NCI-H226 (cell line): ENCODE measurements around the gene SPSB1.

Source experiments
- DNase-seq: peaks from one replicate; pipeline ENCODE4 v3.0.0-alpha.2; 2015

Gene SPSB1

GRCh38 chr1:9280015-9280860, 12.5 kb upstream of the SPSB1 start:
- DNase-seq: peak; percentile 92

DNA sequence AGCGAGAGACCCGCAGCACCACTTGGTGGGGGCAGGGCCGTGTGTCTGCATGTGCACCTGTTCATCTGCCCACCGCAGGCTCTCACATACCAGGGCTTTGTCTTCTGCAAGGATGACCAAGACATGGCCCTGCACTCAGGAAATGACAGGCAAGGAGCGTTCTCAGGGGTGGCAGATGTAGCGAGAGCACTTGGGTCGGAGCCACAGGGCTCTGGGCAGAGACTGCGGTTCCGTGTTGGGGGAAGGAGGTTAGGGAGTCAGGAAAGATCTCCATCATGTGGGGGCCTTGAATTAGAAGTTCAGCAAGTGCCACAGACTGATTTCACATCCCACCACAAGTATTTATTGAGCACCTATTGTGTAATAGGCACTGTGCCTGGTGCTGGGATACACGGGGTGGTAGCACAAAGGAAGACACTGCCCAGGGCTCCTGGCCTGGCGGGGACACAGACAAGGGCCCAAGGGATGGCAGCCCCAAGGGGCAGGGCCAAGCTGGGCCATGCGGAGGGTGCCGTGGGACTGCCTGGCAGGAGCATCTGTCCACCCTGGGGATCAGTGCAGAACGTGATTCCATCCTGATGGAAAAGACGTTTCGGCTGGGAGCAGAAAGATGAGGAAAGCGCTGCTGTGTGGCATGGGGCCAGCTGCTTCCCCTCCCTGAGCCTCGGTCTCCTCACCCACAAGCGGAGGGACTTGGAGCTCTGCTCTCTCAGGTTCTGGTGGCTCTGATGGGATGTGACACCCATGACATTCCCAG, 11.4 kb upstream of the SPSB1 start:
- peak; percentile 46 for DNase-seq

DNA sequence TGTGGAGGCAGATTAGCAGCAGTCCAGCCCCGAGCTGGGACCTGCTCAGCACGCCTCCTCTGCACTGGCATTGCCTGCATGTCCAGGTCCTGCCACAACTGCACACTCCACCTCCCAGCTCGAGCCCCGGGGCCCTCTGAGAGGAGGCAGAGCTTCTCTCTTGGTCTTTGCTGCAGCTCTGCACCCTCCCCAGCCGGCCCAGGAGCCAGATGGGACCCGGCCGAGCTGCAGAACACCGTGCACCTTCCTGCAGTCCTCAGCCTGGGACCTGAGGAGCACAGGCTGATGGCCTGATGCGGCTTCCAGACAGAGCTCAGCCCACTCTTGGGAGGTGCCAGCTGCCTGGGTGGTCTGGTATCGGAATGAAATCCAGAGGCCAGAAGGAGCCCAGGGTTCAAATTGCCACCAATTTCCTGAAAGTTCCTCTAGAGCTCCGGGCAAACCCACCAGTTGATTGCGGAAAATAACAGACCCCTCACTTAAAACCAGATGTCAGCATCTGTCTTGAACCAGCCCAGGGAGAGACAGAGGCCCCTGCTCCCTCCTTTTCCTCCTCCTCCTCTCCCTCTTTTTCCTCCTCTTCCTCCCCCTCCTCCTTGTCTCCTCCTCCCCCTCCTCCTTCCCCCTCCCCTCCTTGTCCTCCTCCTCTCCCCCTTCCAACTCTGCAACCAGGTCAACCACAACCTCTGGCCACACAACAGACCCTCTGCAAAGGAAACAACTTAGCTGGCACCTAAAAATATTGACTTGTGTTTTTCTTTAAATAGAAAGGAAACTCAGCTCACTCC, 10.6 kb upstream of the SPSB1 start:
- DNase-seq: no peak

GRCh38 chr1:9282696-9282955, 10.1 kb upstream of the SPSB1 start:
- DNase-seq: no peak

DNA sequence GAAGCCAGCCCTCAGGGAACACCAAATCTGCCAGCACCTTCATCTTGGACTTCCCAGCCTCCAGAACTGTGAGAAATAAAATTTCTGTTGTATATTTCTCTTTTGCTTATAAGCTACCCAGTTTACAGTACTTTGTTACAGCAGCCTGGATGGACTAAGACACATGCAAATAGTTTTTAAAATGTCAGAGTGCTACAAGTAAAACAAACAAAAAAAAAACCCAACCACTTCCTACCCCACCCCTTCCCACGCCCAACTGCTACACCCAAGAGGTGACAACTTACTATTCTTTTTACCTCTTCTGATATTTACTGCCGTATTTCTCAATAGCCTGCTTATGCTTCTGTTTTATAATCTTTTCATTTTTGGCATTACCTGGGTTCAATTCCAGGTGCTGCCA, 8.6 kb upstream of the SPSB1 start:
- no peak for DNase-seq

DNA sequence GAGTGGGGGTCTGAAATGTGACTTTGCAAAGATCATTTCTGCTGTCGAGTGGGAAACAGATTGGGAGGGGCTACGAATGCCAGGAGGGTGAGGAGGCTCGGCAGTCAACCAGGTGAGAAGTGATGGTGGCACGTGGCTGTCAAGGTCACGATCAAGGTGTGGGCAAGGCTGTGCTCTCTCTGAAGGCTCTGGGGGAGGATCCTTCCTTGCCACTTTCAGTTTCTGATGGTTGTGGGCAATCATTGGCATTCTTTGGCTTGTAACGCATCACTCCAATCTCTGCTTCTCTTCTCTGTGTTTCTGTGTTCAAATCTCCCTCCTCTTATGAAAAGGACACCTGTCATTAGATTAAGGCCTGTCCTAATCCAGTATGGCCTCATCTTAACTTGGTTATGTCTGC, 6.1 kb upstream of the SPSB1 start:
- DNase-seq: no peak

DNA sequence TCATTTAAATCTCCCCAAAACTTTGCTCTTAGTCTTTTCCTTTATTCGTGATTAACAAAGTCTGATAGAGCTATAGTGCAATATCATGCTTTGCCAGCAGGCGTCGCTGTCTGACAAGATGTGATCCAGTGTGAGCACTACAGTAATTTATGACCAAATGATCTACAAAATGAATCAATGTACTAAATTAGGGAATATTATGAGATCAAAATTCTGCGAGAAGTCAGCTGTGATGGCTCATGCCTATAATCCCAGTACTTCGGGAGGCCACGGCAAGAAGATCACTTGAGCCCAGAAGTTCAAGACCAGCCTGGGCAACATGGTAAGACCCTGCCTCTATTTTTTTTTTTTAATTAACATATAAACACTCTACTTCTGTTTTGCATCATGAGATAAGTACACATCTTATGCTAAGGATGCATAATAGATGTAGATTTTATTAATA, 3.6 kb upstream of the SPSB1 start:
- DNase-seq: peak; percentile 61

DNA sequence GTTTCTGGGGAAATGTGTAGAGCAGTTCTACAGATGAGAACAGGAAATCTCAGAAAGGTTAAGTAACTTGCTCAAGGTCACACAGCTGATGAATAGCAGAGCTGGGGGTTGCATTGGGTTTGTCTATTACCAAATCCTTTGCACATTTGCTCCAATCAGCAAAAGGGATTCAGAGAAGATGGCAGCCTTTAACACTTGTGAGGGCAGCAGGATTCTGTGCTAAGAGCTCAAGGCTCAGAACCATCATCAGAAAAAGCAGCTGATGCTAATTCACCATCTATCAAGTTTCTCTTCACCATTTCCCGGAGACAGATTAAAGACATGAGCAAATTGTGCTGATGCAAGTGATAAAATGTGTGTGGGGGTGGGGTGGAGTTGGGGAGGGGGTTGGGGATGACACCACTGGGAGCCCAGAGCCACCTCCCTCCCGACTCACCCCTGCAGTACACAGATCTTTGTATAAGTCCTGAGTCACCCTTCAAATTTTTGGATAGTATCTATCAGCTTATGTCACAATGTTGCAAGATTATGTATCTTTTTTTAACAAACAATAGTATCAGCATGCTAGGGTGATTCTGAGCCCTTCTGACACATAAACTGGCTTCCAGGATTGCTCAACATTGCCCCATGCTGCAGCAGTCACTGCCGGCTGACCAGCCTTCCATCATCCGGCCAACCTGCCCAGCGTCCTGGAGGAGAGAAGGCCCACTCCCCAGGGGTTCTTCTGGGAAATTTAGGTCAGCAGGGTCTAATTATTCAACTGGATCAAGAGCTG, 2.8 kb upstream of the SPSB1 start:
- DNase-seq: peak; percentile 77

DNA sequence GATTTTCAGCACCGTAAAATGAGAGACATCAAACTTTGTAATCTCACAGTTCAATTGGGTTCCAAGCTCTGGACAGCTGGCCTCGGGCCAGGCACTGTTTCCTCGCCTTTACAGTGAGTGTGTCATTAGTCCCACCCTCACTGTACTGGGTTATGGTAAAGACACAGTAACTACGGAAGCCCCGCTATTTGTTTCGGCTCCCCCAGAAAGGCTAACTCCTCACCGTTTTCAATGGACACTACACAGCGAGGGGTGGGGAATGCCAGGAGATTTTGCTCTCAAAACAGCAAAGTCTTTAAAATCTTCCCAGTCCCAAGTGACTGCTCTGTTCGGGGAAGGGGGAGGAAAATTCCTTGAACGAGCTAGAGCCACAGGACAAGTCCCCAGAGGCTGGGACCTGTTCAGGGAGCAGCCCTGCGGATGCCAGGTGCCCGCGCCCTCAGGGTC, 757 bp upstream of the SPSB1 start:
- DNase-seq: no peak

DNA sequence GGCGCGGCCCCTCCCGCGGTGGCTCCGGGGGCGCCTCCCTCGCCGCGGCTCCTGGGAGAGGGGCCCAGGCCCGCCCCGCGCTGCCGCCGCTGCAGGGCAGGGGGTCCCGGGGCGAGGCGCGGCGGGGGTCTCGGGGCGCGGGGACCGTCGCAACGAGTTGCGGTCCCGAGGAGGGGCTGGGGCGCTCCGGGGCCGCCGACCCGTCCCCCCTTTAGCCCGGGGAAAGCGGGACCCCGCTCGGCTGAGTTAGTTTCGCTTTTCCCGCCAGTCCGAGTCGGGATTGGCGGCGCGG, 493 bp downstream of the SPSB1 start:
- no peak for DNase-seq

DNA sequence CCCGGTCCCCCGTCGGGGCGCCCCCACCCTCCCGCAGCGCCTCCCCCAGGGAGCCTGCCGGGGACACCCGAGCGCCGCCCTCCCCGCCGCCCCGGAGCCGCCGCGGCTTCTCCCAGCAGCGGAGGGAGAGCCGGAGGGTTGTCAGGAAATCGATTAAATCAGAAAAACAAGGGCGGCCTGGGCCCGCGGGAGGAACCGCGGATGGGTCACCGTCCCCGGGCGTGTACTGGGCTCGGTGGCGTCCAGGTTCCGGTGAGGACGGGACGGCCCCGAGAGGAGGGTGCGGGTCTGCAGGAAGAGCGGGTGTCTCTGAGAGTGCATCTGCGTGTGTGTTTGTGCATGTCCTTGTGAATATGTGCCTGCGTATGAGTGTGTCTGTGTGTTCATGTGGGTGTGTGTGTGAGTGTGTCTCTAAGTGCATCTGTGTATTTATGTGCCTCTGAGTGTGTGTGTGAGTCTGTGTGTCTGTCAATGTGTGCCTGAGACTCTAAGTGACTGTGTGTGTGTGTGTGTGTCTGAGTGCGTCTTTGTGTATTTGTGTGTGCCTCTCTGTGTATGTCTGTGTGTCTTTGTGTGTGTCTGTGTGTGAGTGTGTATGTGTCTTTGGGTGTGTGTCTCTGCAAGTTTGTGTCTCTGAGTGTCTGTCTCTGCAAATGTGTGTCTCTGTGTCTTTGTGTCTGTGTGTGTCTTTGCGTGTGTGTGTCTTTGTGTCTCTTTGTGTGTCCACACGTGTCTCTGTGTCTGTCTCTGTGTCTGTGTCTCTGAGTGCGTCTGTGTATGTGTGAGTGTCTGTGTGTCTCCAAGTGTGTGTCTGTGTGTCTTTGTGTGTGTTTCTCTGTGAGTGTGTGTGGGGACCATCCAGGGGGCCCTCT, 1.1 kb downstream of the SPSB1 start:
- no peak for DNase-seq

DNA sequence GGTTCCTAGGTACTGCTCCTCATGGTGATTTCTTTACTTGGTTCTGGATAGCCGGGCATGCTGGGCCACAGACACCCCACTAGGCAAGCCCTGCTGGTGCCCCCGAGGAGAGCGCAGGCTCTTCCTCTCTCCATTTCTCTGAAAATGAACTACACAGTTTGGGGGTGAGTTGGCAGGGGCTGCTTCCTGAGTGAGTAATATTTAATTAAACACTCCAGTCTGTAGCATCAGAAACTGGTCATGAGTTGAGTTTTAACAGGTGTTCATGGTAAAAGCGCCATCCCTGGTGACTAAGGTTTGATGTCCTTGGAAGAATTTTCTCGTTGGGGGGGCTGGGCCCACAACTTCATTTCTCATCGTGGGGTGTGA, 1.7 kb downstream of the SPSB1 start:
- DNase-seq: peak; percentile 44

GRCh38 chr1:9294910-9295636, 2.4 kb downstream of the SPSB1 start:
- DNase-seq: no peak

- no peak for DNase-seq
These were observed 3.2 kb downstream of the SPSB1 start for GRCh38 chr1:9295884-9296283.

GRCh38 chr1:9296850-9297249, 4.2 kb downstream of the SPSB1 start:
- no peak for DNase-seq

DNA sequence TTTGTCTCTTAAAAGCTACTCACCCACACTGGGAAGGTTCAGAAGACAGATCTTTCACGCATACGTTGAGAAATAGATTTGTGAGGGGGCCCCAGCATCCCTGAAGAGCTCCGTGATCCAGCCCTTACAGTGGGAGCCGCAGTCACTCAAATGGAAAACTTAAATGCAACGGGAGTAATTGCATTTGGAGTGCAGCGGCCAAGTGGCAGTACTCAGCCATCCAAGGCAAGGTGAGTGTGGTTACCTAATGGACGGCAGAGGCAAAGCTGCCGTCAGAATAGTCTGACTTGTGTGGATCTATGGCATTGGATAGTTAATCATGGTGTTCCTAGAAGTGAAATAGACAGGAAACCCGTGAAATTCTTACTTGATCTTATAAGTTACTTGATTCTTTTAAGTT, 5.1 kb downstream of the SPSB1 start:
- no peak for DNase-seq

DNA sequence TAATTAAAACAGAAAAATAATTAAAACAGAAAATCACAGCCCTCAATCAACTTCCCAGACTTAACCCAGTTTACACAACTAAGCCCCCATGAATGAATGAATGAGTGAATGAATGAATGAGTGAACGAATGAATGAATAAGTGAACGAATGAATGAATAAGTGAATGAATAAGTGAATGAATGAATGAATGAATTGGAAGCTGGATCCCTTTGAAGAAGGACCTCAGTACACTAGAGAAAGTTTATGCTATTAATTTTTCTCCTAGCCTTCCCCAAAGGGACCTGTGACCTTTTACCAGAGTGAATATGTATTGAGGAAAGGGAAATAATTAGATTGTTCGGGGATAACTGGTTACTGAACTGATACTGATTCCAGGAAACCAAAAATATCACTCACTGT, 5.6 kb downstream of the SPSB1 start:
- no peak for DNase-seq

DNA sequence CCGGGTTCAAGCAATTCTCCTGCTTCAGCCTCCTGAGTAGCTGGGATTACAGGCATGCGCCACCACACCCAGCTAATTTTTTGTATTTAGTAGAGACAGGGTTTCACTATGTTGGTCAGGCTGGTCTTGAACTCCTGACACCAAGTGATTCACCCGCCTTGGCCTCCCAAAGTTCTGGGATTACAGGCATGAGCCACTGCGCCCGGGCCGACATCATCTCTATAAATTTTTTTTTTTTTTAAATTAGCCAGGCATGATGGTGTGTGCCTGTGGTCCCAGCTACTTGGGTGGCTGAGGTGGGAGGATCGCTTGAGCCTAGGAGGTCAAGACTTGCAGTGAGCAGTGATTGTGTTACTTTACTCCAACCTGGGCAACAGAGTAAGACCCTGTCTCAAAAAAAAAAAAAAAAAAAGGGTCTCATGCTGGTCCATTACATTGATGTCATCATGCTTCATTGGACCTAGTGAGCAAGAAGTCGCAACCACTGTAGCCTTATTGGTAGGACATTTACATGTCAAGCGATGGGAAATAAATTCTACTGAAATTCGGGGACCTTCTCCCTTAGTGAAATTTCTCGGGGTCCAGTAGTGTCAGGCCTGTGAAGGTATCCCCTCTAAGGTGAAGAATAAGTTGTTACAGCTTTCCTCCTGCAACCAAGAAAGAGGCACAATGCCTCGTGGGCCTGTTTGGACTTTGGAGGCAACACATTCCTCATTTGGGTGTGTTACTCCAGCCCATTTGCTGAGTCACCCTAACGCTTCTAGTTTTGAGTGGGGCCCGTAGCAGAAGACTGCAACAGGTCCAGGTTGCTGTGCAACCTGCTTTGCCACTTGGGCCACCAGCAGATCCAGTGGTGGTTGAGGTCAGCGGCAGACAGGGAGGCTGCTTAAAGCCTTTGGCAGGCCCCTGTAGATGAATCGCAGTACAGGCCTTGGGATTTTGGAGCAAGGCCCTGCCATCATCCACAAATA, 7.2 kb downstream of the SPSB1 start:
- peak; percentile 84 for DNase-seq

DNA sequence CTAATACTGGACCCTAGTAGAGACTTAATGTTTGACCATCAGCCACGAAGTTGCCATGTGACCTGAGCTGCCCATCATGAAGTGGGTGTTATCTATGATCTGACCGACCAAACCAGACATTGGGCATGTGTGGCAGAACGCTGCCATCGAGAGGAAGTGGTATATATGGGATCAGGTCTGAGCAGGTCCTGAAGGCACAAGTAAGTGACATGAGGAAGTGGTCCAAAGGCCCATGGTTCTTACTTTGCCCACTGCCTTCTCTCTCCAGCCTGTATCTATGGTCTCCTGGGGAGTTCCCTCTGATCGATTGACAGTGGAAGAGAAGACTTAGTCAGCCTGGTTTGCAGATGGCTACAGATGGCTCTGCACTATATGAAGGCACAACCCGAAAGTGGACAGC, 7.9 kb downstream of the SPSB1 start:
- DNase-seq: no peak
